Uterus (tissue), 2 donors: Measurements from ENCODE around the gene BNC2.

Experiments used
- POLR2A ChIP-seq, 2 donors: fragments of 450-650 bp; IDR thresholded peaks; one replicate each; pipeline ENCODE4 v1.6.1; 2016; ENCODE audit warnings: antibody characterized with exemption in 2 of 2, mild to moderate bottlenecking in 1 of 2, moderate library complexity in 1 of 2
- TF ChIP-seq, protein P1 (sequence below), 4 experiments: fragments of 200-600 bp in 2 of 4; fragments of 450-650 bp in 2 of 4; sonication (generic) in 2 of 4; IDR thresholded peaks; one replicate each; pipeline ENCODE4 v1.5.1; 2016 to 2019; ENCODE audit warnings: antibody characterized with exemption in 4 of 4, mild to moderate bottlenecking in 2 of 4, moderate library complexity in 1 of 4

- TF ChIP-seq, protein P1, sequence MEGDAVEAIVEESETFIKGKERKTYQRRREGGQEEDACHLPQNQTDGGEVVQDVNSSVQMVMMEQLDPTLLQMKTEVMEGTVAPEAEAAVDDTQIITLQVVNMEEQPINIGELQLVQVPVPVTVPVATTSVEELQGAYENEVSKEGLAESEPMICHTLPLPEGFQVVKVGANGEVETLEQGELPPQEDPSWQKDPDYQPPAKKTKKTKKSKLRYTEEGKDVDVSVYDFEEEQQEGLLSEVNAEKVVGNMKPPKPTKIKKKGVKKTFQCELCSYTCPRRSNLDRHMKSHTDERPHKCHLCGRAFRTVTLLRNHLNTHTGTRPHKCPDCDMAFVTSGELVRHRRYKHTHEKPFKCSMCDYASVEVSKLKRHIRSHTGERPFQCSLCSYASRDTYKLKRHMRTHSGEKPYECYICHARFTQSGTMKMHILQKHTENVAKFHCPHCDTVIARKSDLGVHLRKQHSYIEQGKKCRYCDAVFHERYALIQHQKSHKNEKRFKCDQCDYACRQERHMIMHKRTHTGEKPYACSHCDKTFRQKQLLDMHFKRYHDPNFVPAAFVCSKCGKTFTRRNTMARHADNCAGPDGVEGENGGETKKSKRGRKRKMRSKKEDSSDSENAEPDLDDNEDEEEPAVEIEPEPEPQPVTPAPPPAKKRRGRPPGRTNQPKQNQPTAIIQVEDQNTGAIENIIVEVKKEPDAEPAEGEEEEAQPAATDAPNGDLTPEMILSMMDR (IDR thresholded peaks at IDR 0.05): no peak
- TF ChIP-seq POLR2A (IDR thresholded peaks at IDR 0.05): no peak
Measured at GRCh38 chr9:16500386-16500785, 370.1 kb downstream of the BNC2 start.
